ENCODE measurements around the gene CLDN2. TPM values are rescaled to one million over a fixed set of nuclear protein-coding genes. Genes with fewer than 3 reads are reported as not detected.

The CLDN2 gene
- polyA plus RNA-seq, 3 donors = not detected

GRCh38 chrX:106928227-106928626 lies 8.0 kb downstream of the CLDN2 start:
- H3K36me3 Mint-ChIP-seq = no peaks in the 10 kb centered on the region
- H3K27me3 Mint-ChIP-seq (ENCODE audit: low read depth in 3 of 3) = peaks cover 0 to 2% (median 2%) of the 10 kb centered on the region in 3 donors
- H3K9ac ChIP-seq (ENCODE audit: insufficient read depth, low read length, poor library complexity, severe bottlenecking) = no peak overlapping the region
- no peak overlapping the region for H3K27ac Mint-ChIP-seq
- H2AFZ ChIP-seq (ENCODE audit: insufficient read depth, low read depth, low read length, poor library complexity, severe bottlenecking) = no peak overlapping the region
- H3K9me3 ChIP-seq (replicated peaks in 1 of 2; ENCODE audit: control insufficient read depth in 1 of 2, insufficient read depth in 1 of 2, low read length in 2 of 2) = no peaks in the 10 kb centered on the region
- H3K79me2 ChIP-seq (ENCODE audit: insufficient read depth, low read length) = no peaks in the 10 kb centered on the region
- H3K36me3 ChIP-seq (replicated peaks in 1 of 2; ENCODE audit: control insufficient read depth in 1 of 2, insufficient read depth in 2 of 2, low read length in 2 of 2) = no peaks in the 10 kb centered on the region
- no peak for DNase-seq
- no peak overlapping the region for H3K4me3 ChIP-seq (replicated peaks in 1 of 3; ENCODE audit: low read depth in 2 of 3, low read length in 3 of 3)
- H3K4me3 Mint-ChIP-seq = no peak overlapping the region
- peaks cover under 1% of the 10 kb centered on the region for H3K4me1 Mint-ChIP-seq
- intact Hi-C loops (cut with micrococcal nuclease) = no loop called here
- H4K20me1 ChIP-seq (ENCODE audit: insufficient read depth, low read length) = no peaks in the 10 kb centered on the region
- H3K27ac ChIP-seq (ENCODE audit: low read depth in 1 of 2, low read length in 2 of 2) = no peak overlapping the region
- H3K9me3 Mint-ChIP-seq = no peaks in the 10 kb centered on the region
- H3K4me2 ChIP-seq (replicated peaks; ENCODE audit: extremely low read depth, low read length, poor library complexity, severe bottlenecking) = no peak overlapping the region
- H3K4me1 ChIP-seq (ENCODE audit: control insufficient read depth in 1 of 2, insufficient read depth in 2 of 2, low read length in 2 of 2) = no peaks in the 10 kb centered on the region
- H3K27me3 ChIP-seq (ENCODE audit: control insufficient read depth in 2 of 2, insufficient read depth in 2 of 2, low read length in 2 of 2) = no peaks in the 10 kb centered on the region
- no peak for TF ChIP-seq CTCF (IDR thresholded peaks at IDR 0.05)
- WGBS (ENCODE audit: insufficient coverage) = 100% methylated on average over 1 of the region's 4 CpGs

GRCh38 chrX:106931831-106932491 lies 11.8 kb downstream of the CLDN2 start:
- Histone ChIP-seq H3K27ac (ENCODE audit: low read depth in 1 of 2, low read length in 2 of 2) (no peak overlapping the region), H3K4me2 (replicated peaks; ENCODE audit: extremely low read depth, low read length, poor library complexity, severe bottlenecking) (no peak overlapping the region), H2AFZ (ENCODE audit: insufficient read depth, low read depth, low read length, poor library complexity, severe bottlenecking) (no peak overlapping the region), H3K9ac (ENCODE audit: insufficient read depth, low read length, poor library complexity, severe bottlenecking) (no peak overlapping the region), H3K79me2 (ENCODE audit: insufficient read depth, low read length) (no peaks in the 10 kb centered on the region), H3K27me3 (ENCODE audit: control insufficient read depth in 2 of 2, insufficient read depth in 2 of 2, low read length in 2 of 2) (no peaks in the 10 kb centered on the region), H4K20me1 (ENCODE audit: insufficient read depth, low read length) (no peaks in the 10 kb centered on the region), H3K4me1 (ENCODE audit: control insufficient read depth in 1 of 2, insufficient read depth in 2 of 2, low read length in 2 of 2) (no peaks in the 10 kb centered on the region), H3K4me3 (replicated peaks in 1 of 3; ENCODE audit: low read depth in 2 of 3, low read length in 3 of 3) (no peak overlapping the region), H3K9me3 (replicated peaks in 1 of 2; ENCODE audit: control insufficient read depth in 1 of 2, insufficient read depth in 1 of 2, low read length in 2 of 2) (no peaks in the 10 kb centered on the region), H3K36me3 (replicated peaks in 1 of 2; ENCODE audit: control insufficient read depth in 1 of 2, insufficient read depth in 2 of 2, low read length in 2 of 2) (no peaks in the 10 kb centered on the region)
- peaks cover 0 to 3% (median 2%) of the 10 kb centered on the region in 3 donors for H3K27me3 Mint-ChIP-seq (ENCODE audit: low read depth in 3 of 3)
- H3K9me3 Mint-ChIP-seq = no peaks in the 10 kb centered on the region
- intact Hi-C loops (cut with micrococcal nuclease) = no loop called here
- no CpG with 5 or more reads among the region's 3 CpGs for WGBS (ENCODE audit: insufficient coverage)
- H3K36me3 Mint-ChIP-seq = no peaks in the 10 kb centered on the region
- H3K4me3 Mint-ChIP-seq = no peak overlapping the region
- TF ChIP-seq CTCF (IDR thresholded peaks at IDR 0.05) = no peak
- no peak for DNase-seq
- peaks cover 2% of the 10 kb centered on the region for H3K4me1 Mint-ChIP-seq
- no peak overlapping the region for H3K27ac Mint-ChIP-seq
